A673 (cell line): ENCODE measurements around the gene LARGE1. TPM values are rescaled to one million over a fixed set of nuclear protein-coding genes. Genes with fewer than 3 reads are reported as not detected.

Experiments
- BruUV-seq: library from RNA; stranded (reverse); fragments of 400-500 nt; replicated peaks from 2 replicates; lab custom pipeline; 2021; lab: Mats Ljungman, UMichigan
- CTCF ChIA-PET: fragments of 300-600 bp; sonication (Branson Sonifier 250); formaldehyde crosslinking; loops from one replicate; lab custom pipeline; 2022; ENCODE audit warnings: antibody characterized with exemption; lab: Charles Lee
- POLR2A ChIA-PET: fragments of 300-600 bp; sonication (Branson Sonifier 250); formaldehyde crosslinking; loops from one replicate; lab custom pipeline; 2022; ENCODE audit warnings: antibody characterized with exemption; ENCODE audit not compliant: low non-redundant PET; lab: Charles Lee
- DNase-seq: peaks from one replicate; pipeline ENCODE4 v3.0.0-alpha.2; 2015; ENCODE audit warnings: low spot score
- H3K27ac ChIP-seq: fragments of 200-600 bp; sonication (generic); 2 replicates; pipeline ENCODE4 v1.5.1; 2016; ENCODE audit warnings: mixed run types, low read depth, mild to moderate bottlenecking, mixed read lengths, antibody characterized with exemption, low read length; ENCODE audit not compliant: poor library complexity, severe bottlenecking
- H3K27me3 ChIP-seq: fragments of 200-600 bp; sonication (generic); replicated peaks from 2 replicates; pipeline ENCODE4 v1.6.1; 2017; ENCODE audit warnings: mixed run types, low read depth, mild to moderate bottlenecking, mixed read lengths, antibody characterized with exemption, low read length; ENCODE audit not compliant: insufficient read depth, poor library complexity
- H3K36me3 ChIP-seq: fragments of 200-600 bp; sonication (generic); 2 replicates; pipeline ENCODE4 v1.6.1; 2016; ENCODE audit warnings: mixed run types, mild to moderate bottlenecking, mixed read lengths, antibody characterized with exemption, low read length; ENCODE audit not compliant: insufficient read depth, poor library complexity, severe bottlenecking
- H3K4me1 ChIP-seq: fragments of 200-600 bp; sonication (generic); 2 replicates; pipeline ENCODE4 v1.6.1; 2017; ENCODE audit warnings: mixed run types, mild to moderate bottlenecking, mixed read lengths, antibody characterized with exemption, low read length; ENCODE audit not compliant: insufficient read depth, poor library complexity, severe bottlenecking
- H3K4me3 ChIP-seq: fragments of 200-600 bp; sonication (generic); 2 replicates; pipeline ENCODE4 v1.5.1; 2016; ENCODE audit warnings: low read depth, mixed run types, mild to moderate bottlenecking, mixed read lengths, low read length; ENCODE audit not compliant: poor library complexity, severe bottlenecking
- H3K9me3 ChIP-seq: fragments of 200-600 bp; sonication (generic); 2 replicates; pipeline ENCODE4 v1.6.1; 2016; ENCODE audit warnings: mixed run types, low read depth, mild to moderate bottlenecking, mixed read lengths, antibody characterized with exemption, low read length; ENCODE audit not compliant: poor library complexity, severe bottlenecking
- CTCF ChIP-seq: fragments of 300-800, 200-600 bp; sonication (generic); conservative IDR thresholded peaks from 2 replicates; pipeline ENCODE4 v1.5.1; 2017; ENCODE audit warnings: low read depth, mild to moderate bottlenecking, antibody characterized with exemption, low read length, moderate library complexity, mixed read lengths
- EZH2 ChIP-seq: fragments of 200-600 bp; sonication (generic); IDR thresholded peaks from 2 replicates; pipeline ENCODE4 v1.6.1; 2017; ENCODE audit warnings: borderline replicate concordance, low read depth, mild to moderate bottlenecking, mixed read lengths, antibody characterized with exemption, low read length; ENCODE audit not compliant: poor library complexity, severe bottlenecking
- intact Hi-C: fragments of 100-400 bp; cut with micrococcal nuclease; formaldehyde crosslinking; loops from one replicate; pipeline ENCODE4 v1.10.0; 2022; ENCODE audit not compliant: unreplicated experiment
- total RNA-seq: library from RNA; stranded (reverse); gene quantifications from 2 replicates; pipeline ENCODE4 v1.2.3, GENCODE V29; 2021

LARGE1 gene
- total RNA-seq, 1 experiment from 2014 or later, result not detected

DNA sequence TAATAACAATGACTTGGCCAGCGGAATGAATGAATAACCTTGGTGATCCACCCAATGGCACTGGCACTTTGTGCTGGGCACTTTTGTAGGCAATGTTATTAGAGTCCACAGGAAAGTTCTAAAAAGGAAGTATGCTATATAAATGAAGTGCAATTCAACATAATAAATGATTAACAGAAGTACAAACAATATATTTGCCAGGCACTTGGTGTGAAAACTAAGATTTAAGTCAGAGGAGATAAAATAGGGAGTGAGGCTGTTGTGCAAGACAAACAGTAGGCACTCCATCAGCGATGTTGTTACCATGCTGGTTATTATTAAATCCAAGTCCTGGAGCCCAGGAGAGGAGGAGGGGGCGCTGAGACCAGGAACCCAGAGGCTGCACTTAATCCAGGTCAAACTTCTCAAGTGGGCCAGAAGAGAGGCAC lies 173.8 kb downstream of the LARGE1 start:
- intact Hi-C loops, result no loop called here
- no TSS peak for BruUV-seq
- POLR2A ChIA-PET, result no interaction called here
- no peaks in the 10 kb centered on the region for H3K4me1 ChIP-seq
- peaks cover 33% of the 10 kb centered on the region for H3K9me3 ChIP-seq
- H3K27ac ChIP-seq, result no peak overlapping the region
- no peaks in the 10 kb centered on the region for H3K36me3 ChIP-seq
- H3K4me3 ChIP-seq, result no peak overlapping the region
- no peak for TF ChIP-seq CTCF
- TF ChIP-seq EZH2, result no peak
- CTCF ChIA-PET, result no interaction called here
- no peak for DNase-seq
- no peaks in the 10 kb centered on the region for H3K27me3 ChIP-seq

- BruUV-seq, result no TSS peak
- no peaks in the 10 kb centered on the region for H3K4me1 ChIP-seq
- TF ChIP-seq EZH2, result no peak
- no peak for DNase-seq
- ChIA-PET CTCF (no interaction called here), POLR2A (no interaction called here)
- no peak overlapping the region for H3K27ac ChIP-seq
- H3K27me3 ChIP-seq, result no peaks in the 10 kb centered on the region
- no peaks in the 10 kb centered on the region for H3K36me3 ChIP-seq
- H3K9me3 ChIP-seq, result peaks cover 33% of the 10 kb centered on the region
- intact Hi-C loops, result no loop called here
- H3K4me3 ChIP-seq, result no peak overlapping the region
Observed at GRCh38 chr22:33745501-33745900, 174.8 kb downstream of the LARGE1 start.

- H3K4me3 ChIP-seq, result no peak overlapping the region
- BruUV-seq, result no TSS peak
Observed at GRCh38 chr22:33743756-33744155, 176.5 kb downstream of the LARGE1 start.

More at GRCh38 chr22:33743756-33744155, 176.5 kb downstream of the LARGE1 start:
- DNase-seq, result no peak
- no peaks in the 10 kb centered on the region for H3K36me3 ChIP-seq
- no peak overlapping the region for H3K27ac ChIP-seq
- TF ChIP-seq EZH2, result no peak
- no peak for TF ChIP-seq CTCF
- no peaks in the 10 kb centered on the region for H3K27me3 ChIP-seq
- ChIA-PET CTCF (no interaction called here), POLR2A (no interaction called here)
- H3K9me3 ChIP-seq, result peaks cover 42% of the 10 kb centered on the region
- H3K4me1 ChIP-seq, result no peaks in the 10 kb centered on the region
- intact Hi-C loops, result no loop called here
